HEK293 (cell line): Measurements from ENCODE around the gene ABCC3.

ENCODE experiments used
- ATF2 ChIP-seq: fragments of 450-650 bp; formaldehyde crosslinking; IDR thresholded peaks from 2 replicates; pipeline ENCODE4 v1.5.1; 2016; ENCODE audit warnings: missing biosample characterization, missing genetic modification characterization, low read depth
- REPIN1 ChIP-seq: fragments of 450-650 bp; formaldehyde crosslinking; IDR thresholded peaks from 2 replicates; pipeline ENCODE4 v1.5.1; 2017; ENCODE audit warnings: missing biosample characterization, missing genetic modification characterization, low read depth
- TSHZ1 ChIP-seq: fragments of 450-650 bp; formaldehyde crosslinking; IDR thresholded peaks from 2 replicates; pipeline ENCODE4 v1.5.1; 2016; ENCODE audit warnings: missing biosample characterization, missing genetic modification characterization, borderline replicate concordance
- ZNF140 ChIP-seq: fragments of 450-650 bp; formaldehyde crosslinking; IDR thresholded peaks from 2 replicates; pipeline ENCODE4 v1.5.1; 2016; ENCODE audit warnings: missing biosample characterization, missing genetic modification characterization
- ZNF146 ChIP-seq: fragments of 450-650 bp; formaldehyde crosslinking; IDR thresholded peaks from 2 replicates; pipeline ENCODE4 v1.5.1; 2016; ENCODE audit warnings: missing biosample characterization, missing genetic modification characterization
- ZNF175 ChIP-seq: fragments of 450-650 bp; formaldehyde crosslinking; IDR thresholded peaks from 2 replicates; pipeline ENCODE4 v1.5.1; 2016; ENCODE audit warnings: missing biosample characterization, missing genetic modification characterization
- ZNF24 ChIP-seq: fragments of 450-650 bp; formaldehyde crosslinking; IDR thresholded peaks from 2 replicates; pipeline ENCODE4 v1.5.1; 2016; ENCODE audit warnings: missing biosample characterization, missing genetic modification characterization
- ZNF555 ChIP-seq: fragments of 450-650 bp; formaldehyde crosslinking; conservative IDR thresholded peaks from 2 replicates; pipeline ENCODE4 v1.5.1; 2017; ENCODE audit warnings: missing biosample characterization, mild to moderate bottlenecking, missing genetic modification characterization, inconsistent platforms
- ZNF571 ChIP-seq: fragments of 450-650 bp; formaldehyde crosslinking; IDR thresholded peaks from 2 replicates; pipeline ENCODE4 v1.5.0; 2017; ENCODE audit warnings: missing biosample characterization, missing genetic modification characterization
- ZNF707 ChIP-seq: fragments of 450-650 bp; formaldehyde crosslinking; IDR thresholded peaks from 2 replicates; pipeline ENCODE4 v1.5.1; 2016; ENCODE audit warnings: missing biosample characterization, missing genetic modification characterization
- ZNF792 ChIP-seq: fragments of 450-650 bp; formaldehyde crosslinking; IDR thresholded peaks from 2 replicates; pipeline ENCODE4 v1.5.1; 2016; ENCODE audit warnings: missing biosample characterization, missing genetic modification characterization
- TF ChIP-seq, protein P1 (sequence below): IDR thresholded peaks from 2 replicates; pipeline ENCODE4 v1.6.1; 2011; ENCODE audit warnings: mild to moderate bottlenecking, low read depth, low read length, borderline replicate concordance
- TF ChIP-seq, protein P2 (sequence below): fragments of 450-650 bp; formaldehyde crosslinking; IDR thresholded peaks from 2 replicates; pipeline ENCODE4 v1.5.1; 2016; ENCODE audit warnings: missing biosample characterization, missing genetic modification characterization

- TF ChIP-seq ZNF24 (tag by site-specific recombination): no peak
- no peak for TF ChIP-seq REPIN1
- TF ChIP-seq, protein P1, sequence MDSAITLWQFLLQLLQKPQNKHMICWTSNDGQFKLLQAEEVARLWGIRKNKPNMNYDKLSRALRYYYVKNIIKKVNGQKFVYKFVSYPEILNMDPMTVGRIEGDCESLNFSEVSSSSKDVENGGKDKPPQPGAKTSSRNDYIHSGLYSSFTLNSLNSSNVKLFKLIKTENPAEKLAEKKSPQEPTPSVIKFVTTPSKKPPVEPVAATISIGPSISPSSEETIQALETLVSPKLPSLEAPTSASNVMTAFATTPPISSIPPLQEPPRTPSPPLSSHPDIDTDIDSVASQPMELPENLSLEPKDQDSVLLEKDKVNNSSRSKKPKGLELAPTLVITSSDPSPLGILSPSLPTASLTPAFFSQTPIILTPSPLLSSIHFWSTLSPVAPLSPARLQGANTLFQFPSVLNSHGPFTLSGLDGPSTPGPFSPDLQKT: no peak
- TF ChIP-seq ZNF555 (tag by site-specific recombination): no peak
- TF ChIP-seq ZNF146 (tag by site-specific recombination): no peak
- TF ChIP-seq ZNF175 (tag by site-specific recombination): no peak
- no peak for TF ChIP-seq ZNF707 (tag by site-specific recombination)
- TF ChIP-seq, protein P2, sequence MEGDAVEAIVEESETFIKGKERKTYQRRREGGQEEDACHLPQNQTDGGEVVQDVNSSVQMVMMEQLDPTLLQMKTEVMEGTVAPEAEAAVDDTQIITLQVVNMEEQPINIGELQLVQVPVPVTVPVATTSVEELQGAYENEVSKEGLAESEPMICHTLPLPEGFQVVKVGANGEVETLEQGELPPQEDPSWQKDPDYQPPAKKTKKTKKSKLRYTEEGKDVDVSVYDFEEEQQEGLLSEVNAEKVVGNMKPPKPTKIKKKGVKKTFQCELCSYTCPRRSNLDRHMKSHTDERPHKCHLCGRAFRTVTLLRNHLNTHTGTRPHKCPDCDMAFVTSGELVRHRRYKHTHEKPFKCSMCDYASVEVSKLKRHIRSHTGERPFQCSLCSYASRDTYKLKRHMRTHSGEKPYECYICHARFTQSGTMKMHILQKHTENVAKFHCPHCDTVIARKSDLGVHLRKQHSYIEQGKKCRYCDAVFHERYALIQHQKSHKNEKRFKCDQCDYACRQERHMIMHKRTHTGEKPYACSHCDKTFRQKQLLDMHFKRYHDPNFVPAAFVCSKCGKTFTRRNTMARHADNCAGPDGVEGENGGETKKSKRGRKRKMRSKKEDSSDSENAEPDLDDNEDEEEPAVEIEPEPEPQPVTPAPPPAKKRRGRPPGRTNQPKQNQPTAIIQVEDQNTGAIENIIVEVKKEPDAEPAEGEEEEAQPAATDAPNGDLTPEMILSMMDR (tag by site-specific recombination): no peak
- TF ChIP-seq ATF2 (tag by site-specific recombination): no peak
- no peak for TF ChIP-seq TSHZ1 (tag by site-specific recombination)
- no peak for TF ChIP-seq ZNF792
- TF ChIP-seq ZNF571: no peak
- no peak for TF ChIP-seq ZNF140
Measured at GRCh38 chr17:50735287-50735686, 100.6 kb downstream of the ABCC3 start.
